ENCODE results near the gene TAOK3. TPM values are rescaled to one million over a fixed set of nuclear protein-coding genes. Genes with fewer than 3 reads are reported as not detected.
"Not testable (repeated sequence)": the region's sequence is repeated elsewhere in the genome, so short reads cannot be mapped to it uniquely, and the experiment has no call there.

Gene TAOK3
- total RNA-seq, 1 donor from 2014 or later: 28.6 TPM

- Mint-ChIP-seq H3K27me3 (ENCODE audit: unreplicated experiment) (no peaks in the 10 kb centered on the region), H3K4me3 (ENCODE audit: unreplicated experiment) (no peak overlapping the region), H3K9me3 (ENCODE audit: unreplicated experiment) (peaks cover 8% of the 10 kb centered on the region), H3K4me1 (ENCODE audit: unreplicated experiment) (no peaks in the 10 kb centered on the region), H3K27ac (ENCODE audit: unreplicated experiment) (no peak overlapping the region), H3K36me3 (ENCODE audit: unreplicated experiment) (peaks cover under 1% of the 10 kb centered on the region)
- DNase-seq (ENCODE audit: extremely low spot score, unreplicated experiment): no peak
- TF ChIP-seq CTCF (IDR thresholded peaks at IDR 0.05): no peak
Observed at GRCh38 chr12:118288174-118288573, 84.5 kb downstream of the TAOK3 start.

- H3K4me1 Mint-ChIP-seq (ENCODE audit: unreplicated experiment): no peaks in the 10 kb centered on the region
Observed at GRCh38 chr12:118287728-118288127, 85.0 kb downstream of the TAOK3 start.

GRCh38 chr12:118282767-118283166, 89.9 kb downstream of the TAOK3 start:
- no peak for TF ChIP-seq CTCF (IDR thresholded peaks at IDR 0.05)

More at GRCh38 chr12:118287728-118288127, 85.0 kb downstream of the TAOK3 start:
- no peak for TF ChIP-seq CTCF (IDR thresholded peaks at IDR 0.05)
- Mint-ChIP-seq H3K9me3 (ENCODE audit: unreplicated experiment) (peaks cover 8% of the 10 kb centered on the region), H3K27me3 (ENCODE audit: unreplicated experiment) (no peaks in the 10 kb centered on the region), H3K36me3 (ENCODE audit: unreplicated experiment) (peaks cover 3% of the 10 kb centered on the region), H3K27ac (ENCODE audit: unreplicated experiment) (no peak overlapping the region), H3K4me3 (ENCODE audit: unreplicated experiment) (no peak overlapping the region)
- DNase-seq (ENCODE audit: extremely low spot score, unreplicated experiment): no peak

GRCh38 chr12:118278288-118278687, 94.4 kb downstream of the TAOK3 start:
- not testable (repeated sequence) for H3K27ac Mint-ChIP-seq (ENCODE audit: unreplicated experiment); H3K4me3 Mint-ChIP-seq (ENCODE audit: unreplicated experiment); H3K36me3 Mint-ChIP-seq (ENCODE audit: unreplicated experiment); H3K4me1 Mint-ChIP-seq (ENCODE audit: unreplicated experiment); H3K27me3 Mint-ChIP-seq (ENCODE audit: unreplicated experiment); DNase-seq (ENCODE audit: extremely low spot score, unreplicated experiment); H3K9me3 Mint-ChIP-seq (ENCODE audit: unreplicated experiment)

More at GRCh38 chr12:118282767-118283166, 89.9 kb downstream of the TAOK3 start:
- Mint-ChIP-seq H3K4me3 (ENCODE audit: unreplicated experiment) (no peak overlapping the region), H3K4me1 (ENCODE audit: unreplicated experiment) (no peaks in the 10 kb centered on the region), H3K27me3 (ENCODE audit: unreplicated experiment) (no peaks in the 10 kb centered on the region), H3K9me3 (ENCODE audit: unreplicated experiment) (peaks cover 12% of the 10 kb centered on the region), H3K27ac (ENCODE audit: unreplicated experiment) (no peak overlapping the region), H3K36me3 (ENCODE audit: unreplicated experiment) (peaks cover 3% of the 10 kb centered on the region)
- no peak for DNase-seq (ENCODE audit: extremely low spot score, unreplicated experiment)

GRCh38 chr12:118274066-118274465, 98.6 kb downstream of the TAOK3 start:
- H3K4me3 Mint-ChIP-seq (ENCODE audit: unreplicated experiment): no peak overlapping the region
- peaks cover 9% of the 10 kb centered on the region for H3K4me1 Mint-ChIP-seq (ENCODE audit: unreplicated experiment)
- no peak overlapping the region for H3K27ac Mint-ChIP-seq (ENCODE audit: unreplicated experiment)
- peaks cover 3% of the 10 kb centered on the region for H3K9me3 Mint-ChIP-seq (ENCODE audit: unreplicated experiment)
- TF ChIP-seq CTCF (IDR thresholded peaks at IDR 0.05): no peak
- H3K36me3 Mint-ChIP-seq (ENCODE audit: unreplicated experiment): no peaks in the 10 kb centered on the region
- H3K27me3 Mint-ChIP-seq (ENCODE audit: unreplicated experiment): no peaks in the 10 kb centered on the region
- no peak for DNase-seq (ENCODE audit: extremely low spot score, unreplicated experiment)
